ENCODE results near the gene CACHD1. TPM values are rescaled to one million over a fixed set of nuclear protein-coding genes. Genes with fewer than 3 reads are reported as not detected.
A peak's percentile ranks its signal among the peaks of the same experiment; 100 is the strongest.

The CACHD1 gene
- total and polyA plus RNA-seq, 2 donors from 2014 or later, result 3.9 to 8.2 TPM

DNA sequence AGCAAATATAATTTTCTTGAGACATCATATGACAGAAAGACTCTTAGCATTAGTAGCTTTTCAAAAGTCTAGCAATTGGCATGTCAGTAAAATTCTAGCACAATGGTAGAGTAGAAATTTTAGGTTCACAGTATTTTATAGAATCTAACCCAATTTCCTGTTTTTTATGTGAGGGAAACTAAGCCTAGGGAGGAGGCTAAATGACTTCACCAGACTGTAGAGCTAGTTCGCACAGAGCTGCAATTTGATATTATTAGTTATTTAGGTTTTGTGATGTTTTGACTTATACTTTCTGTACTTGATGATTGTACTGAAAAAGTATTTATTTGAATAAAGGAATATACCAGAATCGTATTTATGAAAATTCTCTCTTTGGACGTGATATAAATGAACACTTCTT, 68.5 kb downstream of the CACHD1 start:
- Histone ChIP-seq H3K4me3 (ENCODE audit: low read length in 3 of 3) (no peak overlapping the region), H3K9ac (ENCODE audit: low read length in 3 of 3) (no peak overlapping the region), H3K27ac (ENCODE audit: low read depth in 2 of 2, low read length in 2 of 2) (no peak overlapping the region), H3K36me3 (ENCODE audit: control insufficient read depth in 2 of 3, insufficient read depth in 3 of 3, low read length in 3 of 3) (no peaks in the 10 kb centered on the region), H3K27me3 (ENCODE audit: control insufficient read depth, insufficient read depth, low read length) (no peaks in the 10 kb centered on the region), H3K4me1 (ENCODE audit: control insufficient read depth in 2 of 3, insufficient read depth in 2 of 3, low read depth in 1 of 3, low read length in 3 of 3) (peaks cover 14 to 44% (median 26%) of the 10 kb centered on the region in 3 donors), H3K9me3 (ENCODE audit: control insufficient read depth in 2 of 3, insufficient read depth in 1 of 3, low read length in 3 of 3) (no peaks in the 10 kb centered on the region)
- FAIRE-seq (no peak), DNase-seq (no peak)
- TF ChIP-seq, protein P1, sequence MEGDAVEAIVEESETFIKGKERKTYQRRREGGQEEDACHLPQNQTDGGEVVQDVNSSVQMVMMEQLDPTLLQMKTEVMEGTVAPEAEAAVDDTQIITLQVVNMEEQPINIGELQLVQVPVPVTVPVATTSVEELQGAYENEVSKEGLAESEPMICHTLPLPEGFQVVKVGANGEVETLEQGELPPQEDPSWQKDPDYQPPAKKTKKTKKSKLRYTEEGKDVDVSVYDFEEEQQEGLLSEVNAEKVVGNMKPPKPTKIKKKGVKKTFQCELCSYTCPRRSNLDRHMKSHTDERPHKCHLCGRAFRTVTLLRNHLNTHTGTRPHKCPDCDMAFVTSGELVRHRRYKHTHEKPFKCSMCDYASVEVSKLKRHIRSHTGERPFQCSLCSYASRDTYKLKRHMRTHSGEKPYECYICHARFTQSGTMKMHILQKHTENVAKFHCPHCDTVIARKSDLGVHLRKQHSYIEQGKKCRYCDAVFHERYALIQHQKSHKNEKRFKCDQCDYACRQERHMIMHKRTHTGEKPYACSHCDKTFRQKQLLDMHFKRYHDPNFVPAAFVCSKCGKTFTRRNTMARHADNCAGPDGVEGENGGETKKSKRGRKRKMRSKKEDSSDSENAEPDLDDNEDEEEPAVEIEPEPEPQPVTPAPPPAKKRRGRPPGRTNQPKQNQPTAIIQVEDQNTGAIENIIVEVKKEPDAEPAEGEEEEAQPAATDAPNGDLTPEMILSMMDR (IDR thresholded peaks at IDR 0.05; ENCODE audit: borderline replicate concordance, extremely low read depth, insufficient read depth), result no peak
- intact Hi-C loops (cut with DNase I), result no loop called here

DNA sequence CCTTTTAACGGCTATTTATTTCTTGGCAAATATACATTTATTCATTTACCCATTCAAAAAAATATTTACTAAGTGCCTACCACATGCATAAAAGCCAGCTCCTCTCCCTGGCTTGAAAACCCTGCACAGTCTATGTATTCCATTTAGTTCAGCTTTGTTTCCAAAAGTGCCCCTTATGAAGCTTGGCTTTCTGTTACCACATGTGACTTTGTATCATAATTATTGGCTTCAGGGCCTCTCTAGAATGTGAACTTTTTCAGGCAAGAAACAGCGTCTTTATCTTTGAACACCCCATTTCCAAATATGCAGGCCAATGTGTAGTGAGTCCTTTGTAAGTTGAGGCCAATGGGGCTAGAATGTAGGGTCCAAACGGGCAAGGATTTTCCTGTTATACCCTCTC, 69.4 kb downstream of the CACHD1 start:
- Histone ChIP-seq H3K4me1 (ENCODE audit: control insufficient read depth in 2 of 3, insufficient read depth in 2 of 3, low read depth in 1 of 3, low read length in 3 of 3) (peaks cover 14 to 44% (median 26%) of the 10 kb centered on the region in 3 donors), H3K9ac (ENCODE audit: low read length in 3 of 3) (no peak overlapping the region), H3K27ac (ENCODE audit: low read depth in 2 of 2, low read length in 2 of 2) (peak overlapping the region in 1 of 2 donors; percentile 38), H3K36me3 (ENCODE audit: control insufficient read depth in 2 of 3, insufficient read depth in 3 of 3, low read length in 3 of 3) (no peaks in the 10 kb centered on the region), H3K27me3 (ENCODE audit: control insufficient read depth, insufficient read depth, low read length) (no peaks in the 10 kb centered on the region), H3K9me3 (ENCODE audit: control insufficient read depth in 2 of 3, insufficient read depth in 1 of 3, low read length in 3 of 3) (no peaks in the 10 kb centered on the region), H3K4me3 (ENCODE audit: low read length in 3 of 3) (no peak overlapping the region)
- TF ChIP-seq, protein P1 (IDR thresholded peaks at IDR 0.05; ENCODE audit: borderline replicate concordance, extremely low read depth, insufficient read depth), result no peak
- intact Hi-C loops (cut with DNase I), result no loop called here
- DNase-seq, result no peak
- no peak for FAIRE-seq

DNA sequence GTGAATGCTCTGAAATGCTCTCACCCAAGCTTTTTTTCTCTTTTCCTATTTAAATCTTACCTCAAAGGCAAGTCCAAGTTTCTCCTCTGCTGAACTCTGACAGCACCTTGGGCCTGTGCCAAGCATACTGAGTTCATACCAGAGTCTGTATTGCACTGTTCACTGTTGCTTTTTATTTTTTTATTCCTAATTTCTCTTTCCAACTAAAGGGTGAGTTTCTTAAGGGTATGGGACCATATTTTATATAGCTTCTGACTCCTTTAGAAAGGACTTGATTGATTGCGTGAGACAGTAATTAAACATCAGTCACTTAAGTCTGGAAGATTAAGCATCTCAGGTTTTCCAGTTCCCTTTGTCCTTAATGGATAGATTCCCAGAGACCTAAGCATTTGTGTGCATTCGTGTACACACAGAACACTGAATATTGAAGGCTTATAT, 69.9 kb downstream of the CACHD1 start:
- Histone ChIP-seq H3K36me3 (ENCODE audit: control insufficient read depth in 2 of 3, insufficient read depth in 3 of 3, low read length in 3 of 3) (no peaks in the 10 kb centered on the region), H3K4me3 (ENCODE audit: low read length in 3 of 3) (peak overlapping the region; percentile 35 to 60 (median 37)), H3K27ac (ENCODE audit: low read depth in 2 of 2, low read length in 2 of 2) (peak overlapping the region in 1 of 2 donors; percentile 38), H3K9me3 (ENCODE audit: control insufficient read depth in 2 of 3, insufficient read depth in 1 of 3, low read length in 3 of 3) (no peaks in the 10 kb centered on the region), H3K4me1 (ENCODE audit: control insufficient read depth in 2 of 3, insufficient read depth in 2 of 3, low read depth in 1 of 3, low read length in 3 of 3) (peaks cover 14 to 44% (median 26%) of the 10 kb centered on the region in 3 donors), H3K9ac (ENCODE audit: low read length in 3 of 3) (peak overlapping the region in 1 of 3 donors; percentile 36), H3K27me3 (ENCODE audit: control insufficient read depth, insufficient read depth, low read length) (no peaks in the 10 kb centered on the region)
- intact Hi-C loops (cut with DNase I), result no loop called here
- DNase-seq (peak; percentile 74 to 91 (median 78)), FAIRE-seq (no peak)
- TF ChIP-seq, protein P1 (IDR thresholded peaks at IDR 0.05; ENCODE audit: borderline replicate concordance, extremely low read depth, insufficient read depth), result no peak
